Activated CD8-positive, alpha-beta memory T cell treated with anti-CD3 and anti-CD28 coated beads, Interleukin-2, amount 50 U/mL, for 24 hours (primary cell): Measurements from ENCODE around the gene ALS2CL.
"Not testable (repeated sequence)": the region's sequence is repeated elsewhere in the genome, so short reads cannot be mapped to it uniquely, and the experiment has no call there.

Experiments used
- DNase-seq: peaks from one replicate; pipeline ENCODE4 v3.0.0-alpha.2; 2020; ENCODE audit errors: extremely low read depth

Gene ALS2CL

DNA sequence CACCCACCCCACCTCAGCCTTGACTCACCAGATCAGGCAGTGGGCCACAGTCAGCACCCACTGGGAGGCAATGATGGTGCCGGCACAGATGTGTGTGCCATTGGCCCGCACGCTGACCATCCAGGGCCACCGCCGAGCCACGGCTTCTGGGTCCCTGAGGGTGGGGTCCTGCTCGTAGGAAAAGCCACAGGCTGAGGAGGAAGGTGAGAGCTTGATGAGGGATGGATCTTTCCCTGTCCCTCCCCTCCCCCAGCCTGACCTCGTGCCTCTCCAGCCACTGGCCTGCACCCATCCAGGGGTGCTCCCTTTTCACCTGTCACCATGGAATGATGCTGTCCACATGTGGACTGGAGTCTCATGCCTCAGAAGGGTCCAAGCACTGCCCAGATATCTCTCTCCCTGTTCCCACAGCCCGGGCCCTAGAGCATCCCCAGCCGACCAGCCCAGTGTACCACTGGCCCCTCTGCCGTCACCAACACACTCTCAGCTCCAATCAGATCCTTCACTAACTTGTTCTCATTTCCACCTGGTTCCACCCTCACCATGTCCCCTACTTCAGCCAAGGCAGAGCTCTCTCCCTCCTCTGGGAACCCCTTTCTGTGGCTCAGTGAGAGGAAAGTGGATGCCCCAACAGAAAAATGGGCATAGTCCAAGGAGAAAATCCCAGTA, 22.2 kb upstream of the ALS2CL start:
- DNase-seq: no peak

DNA sequence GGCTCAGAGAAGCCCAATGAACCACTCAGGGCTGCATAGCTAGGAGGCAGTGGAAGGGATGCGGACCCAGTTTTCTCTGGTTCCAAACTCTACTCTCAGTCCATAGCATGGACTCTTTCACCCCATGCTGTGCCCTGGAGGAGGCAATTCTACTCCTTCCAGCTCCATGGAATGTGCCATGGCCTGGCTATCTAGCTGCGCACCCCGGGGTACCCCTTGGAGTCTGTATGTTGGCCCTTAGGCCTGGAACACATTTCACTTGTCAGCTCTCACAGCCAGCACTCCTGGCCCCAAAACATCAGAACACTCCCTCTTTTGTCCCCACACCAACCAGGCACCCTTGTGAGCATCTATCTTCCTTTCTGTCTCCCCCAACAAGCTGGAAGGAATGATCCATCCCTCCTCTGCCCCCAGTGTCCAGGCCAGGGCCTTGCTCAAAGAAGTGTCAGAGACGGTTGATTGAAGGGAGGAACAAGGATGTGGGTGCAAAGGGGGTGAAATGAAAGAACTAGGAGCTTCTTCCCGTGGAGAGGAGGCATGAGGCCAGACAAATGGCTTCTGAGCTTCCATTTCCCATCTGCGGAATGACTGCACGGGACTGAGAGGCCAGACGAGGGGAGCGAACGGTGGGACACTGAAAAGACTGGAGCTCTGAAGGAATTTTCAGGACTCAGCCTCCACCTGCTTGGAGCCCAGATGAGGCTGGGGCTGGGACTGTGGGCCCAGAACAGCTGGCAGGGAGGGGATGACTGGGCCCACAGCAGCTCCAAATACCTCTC, 21.4 kb upstream of the ALS2CL start:
- DNase-seq: no peak

- DNase-seq: no peak
Observed at GRCh38 chr3:46713898-46714552, 20.5 kb upstream of the ALS2CL start.

GRCh38 chr3:46713050-46713897, 19.8 kb upstream of the ALS2CL start:
- DNase-seq: no peak

- DNase-seq: no peak
Observed at GRCh38 chr3:46712191-46713049, 18.9 kb upstream of the ALS2CL start.

DNA sequence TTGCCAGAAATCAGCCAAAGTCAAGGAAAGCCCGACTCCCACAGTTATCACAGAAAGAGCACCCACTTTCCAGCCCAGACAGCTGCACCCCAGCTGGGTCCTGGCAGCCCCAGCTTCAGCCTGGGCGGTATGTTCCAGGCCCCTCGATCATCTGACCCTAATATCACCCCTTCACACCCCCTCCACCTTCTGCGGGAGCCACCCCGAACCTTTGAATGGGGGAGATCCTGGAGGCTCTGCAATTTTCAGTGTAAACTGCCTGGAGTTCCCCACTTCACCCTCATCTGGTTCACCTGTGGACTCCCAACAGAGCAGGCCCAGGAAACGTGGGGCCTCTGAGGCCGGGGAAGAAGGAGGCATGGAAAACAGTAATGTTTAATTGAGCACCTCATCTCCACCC, 18.3 kb upstream of the ALS2CL start:
- DNase-seq: no peak

DNA sequence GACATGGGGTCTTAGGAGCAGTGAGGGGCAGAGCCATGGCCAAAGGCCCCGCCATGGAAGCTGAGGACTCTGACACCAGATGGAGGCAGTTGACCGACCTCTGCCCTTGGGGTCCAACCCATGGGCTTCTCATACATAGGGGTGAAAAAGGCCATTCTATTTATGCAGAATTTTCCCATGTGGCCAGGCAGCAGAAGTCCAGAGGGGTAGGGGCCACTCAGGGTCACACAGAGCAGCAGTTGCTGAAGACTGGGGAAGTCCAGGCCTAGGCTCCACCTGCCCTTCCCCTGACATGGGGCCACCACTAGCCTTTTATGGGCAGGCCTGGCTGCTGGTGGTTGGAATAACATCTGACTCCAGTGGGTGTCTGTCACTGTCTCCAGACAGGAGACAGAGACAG, 17.8 kb upstream of the ALS2CL start:
- no peak for DNase-seq

GRCh38 chr3:46710671-46711295, 17.3 kb upstream of the ALS2CL start:
- no peak for DNase-seq

- no peak for DNase-seq
Observed at GRCh38 chr3:46710229-46710628, 16.8 kb upstream of the ALS2CL start.

DNA sequence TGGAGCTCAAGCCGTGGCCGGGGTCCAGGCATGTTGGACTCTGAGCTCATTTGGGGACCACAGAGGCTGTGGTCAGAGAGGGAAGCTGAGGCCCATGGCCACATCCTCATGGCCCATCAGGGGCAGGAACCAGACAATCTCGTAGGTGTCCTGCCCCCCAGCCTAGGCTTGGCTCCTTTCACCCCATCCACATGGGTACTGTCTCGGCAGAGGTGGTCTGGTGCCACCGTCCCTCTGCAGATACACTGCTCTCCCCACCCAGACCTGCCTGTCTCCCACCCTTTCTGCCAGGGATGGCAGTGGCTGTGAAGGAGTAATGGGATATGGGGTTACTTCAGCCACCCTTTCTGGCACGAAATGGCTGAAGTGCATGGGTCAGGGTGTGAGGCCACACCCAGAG, 16.2 kb upstream of the ALS2CL start:
- no peak for DNase-seq

DNA sequence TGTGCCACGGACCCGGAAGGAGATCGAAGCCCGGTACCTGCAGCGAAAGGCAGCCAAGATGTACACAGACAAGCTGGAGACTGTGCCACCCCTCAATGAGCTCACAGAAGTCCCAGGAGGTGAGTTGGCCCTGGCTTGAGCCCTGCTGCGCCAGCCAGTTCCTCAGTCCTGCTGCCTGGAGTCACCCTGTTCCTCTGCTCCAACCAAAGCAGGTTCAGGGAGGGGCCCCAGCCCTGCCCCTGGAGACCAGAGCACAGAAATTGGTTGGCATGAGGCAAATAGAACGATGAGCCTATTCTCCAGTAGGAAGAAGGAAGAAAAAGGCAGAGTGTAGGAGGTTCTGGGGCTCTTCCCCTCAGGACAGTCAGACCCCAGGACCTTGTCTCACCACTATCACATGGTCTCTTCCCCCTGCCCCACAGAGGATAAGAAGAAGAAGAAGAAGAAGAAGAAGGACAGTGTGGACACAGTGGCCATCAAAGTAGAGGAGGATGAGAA, 15.7 kb upstream of the ALS2CL start:
- no peak for DNase-seq

DNA sequence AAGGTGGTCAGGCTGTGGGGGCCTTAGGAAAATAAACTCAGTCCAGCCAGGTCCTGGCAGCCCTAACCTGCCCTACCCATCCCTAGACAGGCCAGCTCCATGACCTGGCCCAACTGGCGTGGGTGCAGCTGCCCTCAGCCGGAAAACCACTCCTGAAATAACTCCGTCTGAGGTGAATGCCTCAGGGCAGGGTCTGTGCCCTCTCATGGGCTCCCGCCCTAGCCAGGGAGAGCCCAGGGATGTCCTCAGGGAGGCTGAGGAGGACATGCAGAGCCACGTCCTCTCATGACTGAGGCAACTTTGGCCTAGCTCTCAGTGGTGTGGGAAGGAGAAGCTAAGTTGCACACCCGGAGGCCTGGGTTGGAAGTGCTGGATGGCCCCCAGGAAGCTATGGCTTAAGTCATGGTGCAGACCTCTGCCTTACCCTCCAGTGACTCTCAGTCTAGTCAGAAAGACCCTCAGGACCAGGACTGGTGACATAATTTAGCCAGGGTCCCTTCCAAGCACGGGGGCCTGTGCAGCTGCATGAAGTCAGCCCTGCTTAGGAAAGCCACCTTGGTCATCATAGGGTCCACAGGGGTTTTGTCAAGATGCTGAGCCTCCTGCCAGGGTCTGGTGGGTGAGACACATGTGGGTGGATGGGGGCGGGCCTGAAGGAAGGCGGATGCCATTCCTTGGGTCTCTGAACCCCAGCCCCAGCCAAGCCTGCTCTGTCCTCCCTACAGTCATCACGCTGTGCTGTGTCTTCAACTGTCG, 15.1 kb upstream of the ALS2CL start:
- no peak for DNase-seq

- DNase-seq: no peak
Observed at GRCh38 chr3:46707601-46708011, 14.1 kb upstream of the ALS2CL start.

- no peak for DNase-seq
Observed at GRCh38 chr3:46706771-46707582, 13.5 kb upstream of the ALS2CL start.

DNA sequence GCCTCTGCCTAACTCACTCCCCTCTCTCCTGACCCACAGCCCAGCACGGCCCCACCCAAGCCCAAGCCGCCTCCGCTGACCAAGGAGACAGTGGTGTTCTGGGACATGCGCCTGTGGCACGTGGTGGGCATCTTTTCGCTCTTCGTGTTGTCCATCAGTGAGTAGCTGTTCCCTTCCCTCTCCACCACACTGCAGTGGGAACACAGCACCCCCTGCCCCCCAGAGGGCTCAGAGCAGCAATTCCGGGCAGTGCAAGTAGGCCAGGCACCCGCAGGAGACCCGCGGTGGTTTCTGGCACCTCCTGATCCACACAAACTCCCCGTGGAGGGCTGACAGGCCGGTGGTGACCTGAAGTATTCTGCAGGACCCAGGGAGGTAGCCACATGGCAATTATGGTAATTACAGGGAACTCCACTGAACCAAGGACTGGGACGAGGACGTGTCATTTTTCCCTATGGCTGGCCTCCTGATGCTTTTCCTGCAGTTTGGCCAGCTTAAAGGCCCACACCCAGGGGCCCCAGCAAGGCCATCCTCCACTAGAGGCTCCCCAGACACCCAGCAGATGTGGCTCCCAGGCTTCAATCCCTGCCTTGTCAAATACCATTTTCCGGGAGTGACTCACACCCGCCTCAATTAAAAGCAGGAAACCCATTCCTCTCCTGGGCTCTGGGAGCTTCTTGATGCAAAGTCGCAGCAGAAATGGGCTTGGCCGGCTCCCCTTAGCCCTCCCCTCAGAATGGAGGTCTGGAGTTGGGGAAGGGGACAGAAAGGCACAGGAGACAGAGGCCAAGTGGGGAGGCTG, 12.5 kb upstream of the ALS2CL start:
- no peak for DNase-seq

GRCh38 chr3:46705022-46705530, 11.6 kb upstream of the ALS2CL start:
- DNase-seq: no peak

DNA sequence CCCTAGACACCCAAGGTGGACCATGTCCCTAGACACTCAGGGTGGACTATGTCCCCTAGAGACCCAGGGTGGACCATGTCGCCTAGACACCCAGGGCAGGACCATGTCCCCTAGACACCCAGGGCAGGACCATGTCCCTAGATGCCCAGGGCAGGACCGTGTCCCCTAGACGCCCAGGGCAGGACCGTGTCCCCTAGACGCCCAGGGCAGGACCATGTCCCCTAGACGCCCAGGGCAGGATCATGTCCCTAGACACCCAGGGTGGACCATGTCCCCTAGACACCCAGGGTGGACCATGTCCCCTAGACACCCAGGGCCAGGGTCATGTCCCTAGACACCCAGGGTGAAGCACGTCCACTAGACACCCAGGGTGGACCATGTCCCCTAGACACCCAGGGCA, 10.9 kb upstream of the ALS2CL start:
- not testable (repeated sequence) for DNase-seq
